ENCODE data around the gene WNT9B. TPM values are rescaled to one million over a fixed set of nuclear protein-coding genes. Genes with fewer than 3 reads are reported as not detected.

Gene WNT9B
- total and polyA plus RNA-seq, 9 of the 15 experiments (the other 6 are each of a cell fraction or from before 2014, with no cell fraction given), result not detected

- TF ChIP-seq, protein P1, sequence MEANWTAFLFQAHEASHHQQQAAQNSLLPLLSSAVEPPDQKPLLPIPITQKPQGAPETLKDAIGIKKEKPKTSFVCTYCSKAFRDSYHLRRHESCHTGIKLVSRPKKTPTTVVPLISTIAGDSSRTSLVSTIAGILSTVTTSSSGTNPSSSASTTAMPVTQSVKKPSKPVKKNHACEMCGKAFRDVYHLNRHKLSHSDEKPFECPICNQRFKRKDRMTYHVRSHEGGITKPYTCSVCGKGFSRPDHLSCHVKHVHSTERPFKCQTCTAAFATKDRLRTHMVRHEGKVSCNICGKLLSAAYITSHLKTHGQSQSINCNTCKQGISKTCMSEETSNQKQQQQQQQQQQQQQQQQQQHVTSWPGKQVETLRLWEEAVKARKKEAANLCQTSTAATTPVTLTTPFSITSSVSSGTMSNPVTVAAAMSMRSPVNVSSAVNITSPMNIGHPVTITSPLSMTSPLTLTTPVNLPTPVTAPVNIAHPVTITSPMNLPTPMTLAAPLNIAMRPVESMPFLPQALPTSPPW (CRISPR knock-in tag; IDR thresholded peaks at IDR 0.05), result no peak; the same call in 1 of the 2 replicates
- TF ChIP-seq CBFA2T3 (IDR thresholded peaks at IDR 0.05) (peak; percentile 84), MAZ (CRISPR knock-in tag; conservative IDR thresholded peaks at IDR 0.05 in 1 of 2, IDR thresholded peaks at IDR 0.05 in 1 of 2) (peak in 1 of 2 experiments; percentile 27; a peak in 1 of 4 replicates), ZNF133 (CRISPR knock-in tag; IDR thresholded peaks at IDR 0.05) (no peak), ZNF23 (CRISPR knock-in tag; IDR thresholded peaks at IDR 0.05) (no peak), FUS (optimal IDR thresholded peaks at IDR 0.05; ENCODE audit: low read depth, low read length) (no peak), TBP (optimal IDR thresholded peaks at IDR 0.05; ENCODE audit: low read depth, low read length) (peak; percentile 61), POLR2A (conservative IDR thresholded peaks at IDR 0.05) (peak; percentile 73), ETV1 (tag; conservative IDR thresholded peaks at IDR 0.05; ENCODE audit: low read depth) (no peak; the same call in 1 of the 2 replicates), SMARCA5 (IDR thresholded peaks at IDR 0.05) (no peak), LCOR (CRISPR knock-in tag; IDR thresholded peaks at IDR 0.05) (no peak), ZBTB43 (CRISPR knock-in tag; IDR thresholded peaks at IDR 0.05) (no peak), E2F6 (IDR thresholded peaks at IDR 0.05; ENCODE audit: borderline replicate concordance in 1 of 2, extremely low read depth in 1 of 2, insufficient read depth in 1 of 2, insufficient read length in 1 of 2, low read depth in 1 of 2, low read length in 1 of 2, poor library complexity in 1 of 2, severe bottlenecking in 1 of 2) (peak; percentile 55 to 83), ZNF764 (CRISPR knock-in tag; IDR thresholded peaks at IDR 0.05; ENCODE audit: low read depth) (no peak), TAF7 (tag; IDR thresholded peaks at IDR 0.05) (peak; percentile 74), STAG1 (CRISPR knock-in tag; IDR thresholded peaks at IDR 0.05; ENCODE audit: borderline replicate concordance) (no peak), ETS1 (conservative IDR thresholded peaks at IDR 0.05; ENCODE audit: control insufficient read depth, low read depth, low read length) (peak; percentile 53; the same call in 1 of the 2 replicates), KDM4B (IDR thresholded peaks at IDR 0.05; ENCODE audit: borderline replicate concordance in 2 of 2, low read depth in 1 of 2) (no peak)
Observed at GRCh38 chr17:46818929-46819859, 32.2 kb upstream of the WNT9B start (continued).

Data from K562 (cell line).